HG03520 (cell line): ENCODE results near the gene BCAS3.
"Not testable (repeated sequence)": the region's sequence is repeated elsewhere in the genome, so short reads cannot be mapped to it uniquely, and the experiment has no call there.

Experiments used
- ATAC-seq: cut with Tn5 transposase; IDR thresholded peaks from one replicate; pipeline ENCODE4 v1.9.1; 2021; ENCODE audit warnings: mild to moderate bottlenecking, moderate library complexity; ENCODE audit not compliant: unreplicated experiment

BCAS3 gene

GRCh38 chr17:61352781-61353491 lies 675.3 kb downstream of the BCAS3 start:
- ATAC-seq, result no peak

GRCh38 chr17:61353615-61354014 lies 676.0 kb downstream of the BCAS3 start:
- no peak for ATAC-seq

- ATAC-seq, result no peak
Observed at GRCh38 chr17:61354895-61355874, 677.5 kb downstream of the BCAS3 start.

GRCh38 chr17:61357061-61357460 lies 679.4 kb downstream of the BCAS3 start:
- not testable (repeated sequence) for ATAC-seq

- ATAC-seq, result not testable (repeated sequence)
Observed at GRCh38 chr17:61359513-61359912, 681.9 kb downstream of the BCAS3 start.

- no peak for ATAC-seq
Observed at GRCh38 chr17:61360318-61360943, 682.8 kb downstream of the BCAS3 start.

- no peak for ATAC-seq
Observed at GRCh38 chr17:61361084-61361483, 683.4 kb downstream of the BCAS3 start.

- ATAC-seq, result no peak
Observed at GRCh38 chr17:61362396-61362795, 684.7 kb downstream of the BCAS3 start.

- no peak for ATAC-seq
Observed at GRCh38 chr17:61362852-61363600, 685.4 kb downstream of the BCAS3 start.

- ATAC-seq, result no peak
Observed at GRCh38 chr17:61363601-61364462, 686.2 kb downstream of the BCAS3 start.

- no peak for ATAC-seq
Observed at GRCh38 chr17:61364463-61364846, 686.8 kb downstream of the BCAS3 start.

- no peak for ATAC-seq
Observed at GRCh38 chr17:61366076-61366714, 688.5 kb downstream of the BCAS3 start.

- no peak for ATAC-seq
Observed at GRCh38 chr17:61366715-61367413, 689.2 kb downstream of the BCAS3 start.

GRCh38 chr17:61368049-61368831 lies 690.6 kb downstream of the BCAS3 start:
- no peak for ATAC-seq

- ATAC-seq, result no peak
Observed at GRCh38 chr17:61368832-61369450, 691.3 kb downstream of the BCAS3 start.

GRCh38 chr17:61369751-61370150 lies 692.1 kb downstream of the BCAS3 start:
- ATAC-seq, result no peak

- no peak for ATAC-seq
Observed at GRCh38 chr17:61371179-61371578, 693.5 kb downstream of the BCAS3 start.
